SK-N-MC (cell line): ENCODE results near the gene ARID5B.

Experiments used
- DNase-seq: peaks from one replicate; pipeline ENCODE4 v3.0.0-alpha.2; 2011; ENCODE audit warnings: low read depth, low spot score
- H3K27ac ChIP-seq: fragments of 200-600 bp; sonication (generic); 2 replicates; pipeline ENCODE4 v1.5.1; 2016; ENCODE audit warnings: mixed run types
- H3K36me3 ChIP-seq: fragments of 200-600 bp; sonication (generic); 2 replicates; pipeline ENCODE4 v1.6.1; 2017; ENCODE audit warnings: antibody characterized with exemption, low read length, mixed read lengths; ENCODE audit not compliant: insufficient read depth
- H3K4me3 ChIP-seq: fragments of 200-600 bp; sonication (generic); 2 replicates; pipeline ENCODE4 v1.5.1; 2016
- H3K9ac ChIP-seq: fragments of 200-600 bp; sonication (generic); 2 replicates; pipeline ENCODE4 v1.8.0; 2017; ENCODE audit warnings: mixed run types, mixed read lengths; ENCODE audit not compliant: insufficient read length
- H3K9me3 ChIP-seq: fragments of 200-600 bp; sonication (generic); 2 replicates; pipeline ENCODE4 v1.6.1; 2017; ENCODE audit warnings: low read depth, mild to moderate bottlenecking, antibody characterized with exemption, low read length, moderate library complexity, mixed read lengths
- EZH2 ChIP-seq: fragments of 200-600 bp; sonication (generic); IDR thresholded peaks from one replicate; pipeline ENCODE4 v1.6.1; 2017; ENCODE audit warnings: antibody characterized with exemption
- FOXP2 ChIP-seq: optimal IDR thresholded peaks from 2 replicates; pipeline ENCODE3; 2011; ENCODE audit warnings: mild to moderate bottlenecking, moderate library complexity; ENCODE audit not compliant: insufficient read depth; ENCODE audit errors: extremely low read length, control extremely low read depth
- POLR2AphosphoS5 ChIP-seq: IDR thresholded peaks from 2 replicates; pipeline ENCODE4 v1.6.1; 2012; ENCODE audit warnings: mild to moderate bottlenecking, low read depth, low read length, borderline replicate concordance

The ARID5B gene

GRCh38 chr10:61891906-61892585, 9.5 kb upstream of the ARID5B start:
- Histone ChIP-seq H3K9ac (no peak overlapping the region), H3K27ac (no peak overlapping the region)

DNA sequence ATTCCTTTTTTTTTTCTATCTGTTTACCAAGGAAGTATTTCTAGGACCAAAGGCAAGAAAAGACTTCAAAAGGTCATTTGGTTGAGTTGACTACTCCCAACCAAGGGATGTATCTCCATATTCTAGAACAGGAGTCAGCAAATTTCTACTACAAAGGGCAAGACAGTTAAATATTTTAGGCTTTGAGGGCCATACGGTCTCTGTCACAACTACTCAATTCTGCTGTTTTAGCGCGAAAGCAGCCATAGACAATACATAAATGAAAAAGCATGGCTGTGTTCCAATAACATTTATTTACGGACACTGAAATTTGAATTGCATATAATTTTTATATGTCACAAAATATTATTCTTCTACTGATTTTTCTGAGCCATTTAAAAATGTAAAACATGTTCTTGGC, 8.5 kb upstream of the ARID5B start:
- DNase-seq: no peak
- Histone ChIP-seq H3K36me3 (no peaks in the 10 kb centered on the region), H3K4me3 (no peak overlapping the region), H3K9me3 (no peaks in the 10 kb centered on the region), H3K27ac (no peak overlapping the region), H3K9ac (no peak overlapping the region)
- TF ChIP-seq POLR2AphosphoS5 (no peak), EZH2 (no peak), FOXP2 (no peak)

More at GRCh38 chr10:61891906-61892585, 9.5 kb upstream of the ARID5B start:
- Histone ChIP-seq H3K4me3 (no peak overlapping the region), H3K36me3 (no peaks in the 10 kb centered on the region), H3K9me3 (no peaks in the 10 kb centered on the region)
- DNase-seq: no peak
- TF ChIP-seq POLR2AphosphoS5 (no peak), FOXP2 (no peak), EZH2 (no peak)

DNA sequence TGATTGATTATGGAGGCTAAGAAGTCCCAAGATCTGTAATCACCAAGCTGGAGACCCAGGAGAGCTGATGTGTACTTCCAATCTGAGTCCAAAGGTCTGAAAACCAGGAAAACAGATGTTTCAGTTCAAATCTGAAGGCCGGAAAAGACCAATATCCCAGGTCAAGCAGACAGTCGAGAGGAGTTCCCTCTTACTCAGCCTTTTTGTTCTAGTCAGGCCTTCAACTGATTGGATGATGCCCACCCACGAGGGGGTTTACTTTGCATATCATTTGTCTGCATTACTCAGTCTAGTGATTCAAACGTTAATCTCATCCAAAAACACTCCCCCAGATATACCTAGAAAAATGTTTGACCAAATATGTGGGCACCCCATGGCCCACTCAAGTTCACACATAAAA, 7.4 kb upstream of the ARID5B start:
- no peak overlapping the region for H3K4me3 ChIP-seq
- H3K27ac ChIP-seq: no peak overlapping the region
- no peaks in the 10 kb centered on the region for H3K9me3 ChIP-seq
- TF ChIP-seq FOXP2: no peak
- no peak for TF ChIP-seq EZH2
- TF ChIP-seq POLR2AphosphoS5: no peak
- no peaks in the 10 kb centered on the region for H3K36me3 ChIP-seq
- no peak for DNase-seq
- H3K9ac ChIP-seq: no peak overlapping the region

- TF ChIP-seq EZH2 (no peak), POLR2AphosphoS5 (no peak), FOXP2 (no peak)
- no peak overlapping the region for H3K4me3 ChIP-seq
- H3K9ac ChIP-seq: no peak overlapping the region
- DNase-seq: no peak
- H3K27ac ChIP-seq: no peak overlapping the region
- no peaks in the 10 kb centered on the region for H3K36me3 ChIP-seq
- no peaks in the 10 kb centered on the region for H3K9me3 ChIP-seq
Measured at GRCh38 chr10:61895898-61896600, 5.5 kb upstream of the ARID5B start.

- Histone ChIP-seq H3K4me3 (no peak overlapping the region), H3K36me3 (no peaks in the 10 kb centered on the region), H3K27ac (no peak overlapping the region), H3K9me3 (no peaks in the 10 kb centered on the region), H3K9ac (no peak overlapping the region)
- TF ChIP-seq FOXP2 (no peak), POLR2AphosphoS5 (no peak), EZH2 (no peak)
- DNase-seq: no peak
Measured at GRCh38 chr10:61896854-61897661, 4.4 kb upstream of the ARID5B start.

- H3K36me3 ChIP-seq: no peaks in the 10 kb centered on the region
- H3K4me3 ChIP-seq: peak overlapping the region; percentile 92
- no peak overlapping the region for H3K9ac ChIP-seq
- no peak for TF ChIP-seq POLR2AphosphoS5
- TF ChIP-seq FOXP2: no peak
- TF ChIP-seq EZH2: no peak
- peak overlapping the region; percentile 96 for H3K27ac ChIP-seq
- DNase-seq: no peak
- no peaks in the 10 kb centered on the region for H3K9me3 ChIP-seq
Measured at GRCh38 chr10:61897671-61898434, 3.6 kb upstream of the ARID5B start.

GRCh38 chr10:61898435-61898778, 3.1 kb upstream of the ARID5B start:
- DNase-seq: no peak
- Histone ChIP-seq H3K27ac (peak overlapping the region; percentile 96), H3K9me3 (no peaks in the 10 kb centered on the region), H3K9ac (no peak overlapping the region), H3K4me3 (peak overlapping the region; percentile 92), H3K36me3 (no peaks in the 10 kb centered on the region)
- TF ChIP-seq FOXP2 (no peak), EZH2 (no peak), POLR2AphosphoS5 (no peak)
